ENCODE data around the gene MORN4.

MORN4 gene

DNA sequence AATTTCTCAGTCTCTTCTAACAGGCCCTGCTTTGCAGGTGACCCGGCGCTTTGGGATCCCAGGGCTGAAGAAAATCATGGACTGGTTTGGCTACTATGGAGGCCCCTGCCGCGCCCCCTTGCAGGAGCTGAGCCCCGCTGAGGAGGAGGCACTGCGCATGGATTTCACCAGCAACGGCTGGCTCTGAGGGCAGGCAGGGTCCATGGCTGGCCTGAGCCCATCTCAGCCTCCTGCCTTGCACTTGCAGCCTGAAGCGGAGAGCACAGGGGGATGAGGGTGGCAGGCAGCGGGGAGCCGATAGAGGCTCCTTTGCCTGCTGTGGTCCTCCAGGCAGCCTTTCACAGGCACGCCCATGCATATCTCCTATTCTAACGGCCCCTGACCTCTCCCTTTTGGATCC, 21.8 kb downstream of the MORN4 start:
- no peak for DNase-seq (ENCODE audit: low read depth)
- TF ChIP-seq, protein P1, sequence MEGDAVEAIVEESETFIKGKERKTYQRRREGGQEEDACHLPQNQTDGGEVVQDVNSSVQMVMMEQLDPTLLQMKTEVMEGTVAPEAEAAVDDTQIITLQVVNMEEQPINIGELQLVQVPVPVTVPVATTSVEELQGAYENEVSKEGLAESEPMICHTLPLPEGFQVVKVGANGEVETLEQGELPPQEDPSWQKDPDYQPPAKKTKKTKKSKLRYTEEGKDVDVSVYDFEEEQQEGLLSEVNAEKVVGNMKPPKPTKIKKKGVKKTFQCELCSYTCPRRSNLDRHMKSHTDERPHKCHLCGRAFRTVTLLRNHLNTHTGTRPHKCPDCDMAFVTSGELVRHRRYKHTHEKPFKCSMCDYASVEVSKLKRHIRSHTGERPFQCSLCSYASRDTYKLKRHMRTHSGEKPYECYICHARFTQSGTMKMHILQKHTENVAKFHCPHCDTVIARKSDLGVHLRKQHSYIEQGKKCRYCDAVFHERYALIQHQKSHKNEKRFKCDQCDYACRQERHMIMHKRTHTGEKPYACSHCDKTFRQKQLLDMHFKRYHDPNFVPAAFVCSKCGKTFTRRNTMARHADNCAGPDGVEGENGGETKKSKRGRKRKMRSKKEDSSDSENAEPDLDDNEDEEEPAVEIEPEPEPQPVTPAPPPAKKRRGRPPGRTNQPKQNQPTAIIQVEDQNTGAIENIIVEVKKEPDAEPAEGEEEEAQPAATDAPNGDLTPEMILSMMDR (IDR thresholded peaks at IDR 0.05; ENCODE audit: low read depth, low read length) = no peak
- TF ChIP-seq POLR2A (IDR thresholded peaks at IDR 0.05; ENCODE audit: extremely low read depth, insufficient read length) (no peak), MYC (IDR thresholded peaks at IDR 0.05; ENCODE audit: low read depth, low read length) (no peak)
- TF ChIP-seq, protein P2, sequence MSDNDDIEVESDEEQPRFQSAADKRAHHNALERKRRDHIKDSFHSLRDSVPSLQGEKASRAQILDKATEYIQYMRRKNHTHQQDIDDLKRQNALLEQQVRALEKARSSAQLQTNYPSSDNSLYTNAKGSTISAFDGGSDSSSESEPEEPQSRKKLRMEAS (IDR thresholded peaks at IDR 0.05; ENCODE audit: low read depth, low read length) = no peak
- no peak overlapping the region for H3K4me3 ChIP-seq (ENCODE audit: low read depth, low read length)

DNA sequence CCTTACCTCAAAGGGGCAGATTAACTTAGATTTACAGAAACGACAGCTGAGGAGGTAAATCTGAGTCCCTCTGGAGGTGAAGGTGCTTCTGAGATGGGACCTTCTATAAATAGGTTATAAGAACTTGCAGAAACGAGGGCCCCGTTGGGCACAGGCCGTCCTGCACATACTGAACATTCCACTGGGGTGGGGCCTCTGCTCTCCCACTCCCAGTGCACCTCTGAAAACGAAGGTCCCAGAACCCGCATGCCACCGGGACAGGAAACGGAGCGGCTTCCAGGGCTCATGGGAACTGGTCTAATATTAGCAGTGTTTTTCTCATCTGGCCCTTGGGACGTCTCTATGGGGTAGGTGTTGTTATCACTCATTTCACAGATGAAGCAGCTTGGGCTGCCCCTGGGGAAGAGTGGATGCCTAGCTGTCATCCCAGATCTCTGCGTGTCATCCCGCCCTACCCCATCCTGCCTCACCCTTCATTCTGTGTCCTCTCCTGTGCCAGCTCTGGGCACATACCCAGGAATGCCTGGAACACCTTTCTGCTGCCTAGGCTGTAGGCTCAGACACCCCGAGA, 24.2 kb downstream of the MORN4 start:
- no peak overlapping the region for H3K4me3 ChIP-seq (ENCODE audit: low read depth, low read length)
- TF ChIP-seq, protein P1 (IDR thresholded peaks at IDR 0.05; ENCODE audit: low read depth, low read length) = no peak
- TF ChIP-seq, protein P2 (IDR thresholded peaks at IDR 0.05; ENCODE audit: low read depth, low read length) = no peak
- TF ChIP-seq POLR2A (IDR thresholded peaks at IDR 0.05; ENCODE audit: extremely low read depth, insufficient read length) (no peak), MYC (IDR thresholded peaks at IDR 0.05; ENCODE audit: low read depth, low read length) (no peak)
- no peak for DNase-seq (ENCODE audit: low read depth)

DNA sequence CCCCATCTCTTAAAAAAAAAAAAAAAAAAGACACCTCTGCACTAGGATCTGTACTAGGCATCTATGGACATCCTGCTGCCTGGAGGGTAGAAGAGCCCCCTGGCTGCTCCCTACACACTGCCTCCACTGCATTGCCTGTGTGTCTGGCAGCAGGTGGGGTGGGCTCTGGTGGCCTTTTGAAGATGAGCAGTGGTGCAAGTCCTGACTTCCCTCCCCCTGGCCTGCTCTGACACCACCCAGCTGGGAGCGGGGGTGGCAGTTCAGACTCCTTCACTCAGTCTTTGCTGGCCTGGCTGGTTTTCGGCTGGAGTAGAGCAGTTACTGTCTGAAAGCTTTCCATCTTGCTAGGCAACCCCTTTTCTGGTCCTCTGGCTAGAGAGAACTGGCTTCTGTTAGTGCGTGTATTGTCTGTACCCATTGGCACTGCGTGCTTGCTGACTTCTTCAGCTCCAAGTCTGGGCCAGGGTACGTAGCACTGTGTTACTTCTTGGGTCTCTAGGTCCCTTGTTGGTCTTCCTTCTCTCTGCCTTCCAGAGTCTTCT, 26.1 kb downstream of the MORN4 start:
- no peak for TF ChIP-seq MYC (IDR thresholded peaks at IDR 0.05; ENCODE audit: low read depth, low read length)
- TF ChIP-seq, protein P2 (IDR thresholded peaks at IDR 0.05; ENCODE audit: low read depth, low read length) = no peak
- H3K4me3 ChIP-seq (ENCODE audit: low read depth, low read length) = no peak overlapping the region
- DNase-seq (ENCODE audit: low read depth) = no peak

DNA sequence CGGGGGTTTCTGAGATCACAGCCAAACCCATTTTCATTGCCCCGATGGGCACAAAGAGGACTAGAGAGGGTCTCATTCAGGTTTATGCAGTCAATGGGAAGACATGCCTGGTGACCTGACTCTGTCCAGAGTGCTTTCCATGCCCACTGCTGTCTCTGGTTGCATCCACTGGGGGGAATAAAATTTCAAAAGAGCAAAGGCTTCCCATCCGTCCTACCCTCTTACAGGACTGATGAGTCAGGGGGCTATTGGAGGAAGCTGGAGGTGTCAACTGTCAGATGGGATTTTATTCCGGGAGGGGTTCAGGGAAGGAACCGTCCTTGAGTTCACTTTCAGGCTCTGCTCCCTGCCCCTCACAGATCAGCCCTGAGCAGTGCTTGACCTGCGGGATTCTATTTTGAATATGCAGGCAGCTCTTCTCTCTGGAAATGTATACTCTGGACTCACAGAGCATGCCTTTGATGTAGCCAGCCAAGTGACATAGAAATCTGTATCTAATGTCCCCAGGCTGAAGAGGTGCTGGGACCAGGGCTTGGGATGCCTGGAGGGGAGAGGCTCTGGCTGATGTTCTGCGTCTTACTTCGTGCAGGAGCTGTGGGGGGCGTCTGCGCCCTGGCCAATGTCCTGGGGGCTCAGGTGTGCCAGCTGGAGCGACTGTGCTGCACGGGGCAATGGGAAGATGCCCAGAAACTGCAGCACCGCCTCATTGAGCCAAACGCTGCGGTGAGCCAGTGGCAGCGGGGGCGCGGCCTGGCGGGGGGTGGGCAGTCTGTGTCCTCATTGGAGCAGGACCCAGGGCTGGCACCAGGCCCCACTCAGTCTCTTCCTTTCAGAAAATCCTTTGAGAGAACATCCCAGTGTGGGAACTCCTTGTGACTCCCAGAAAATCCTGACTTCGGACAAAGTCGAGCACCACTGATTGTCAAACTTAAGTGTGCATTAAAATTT, 31.8 kb downstream of the MORN4 start:
- TF ChIP-seq MYC (IDR thresholded peaks at IDR 0.05; ENCODE audit: low read depth, low read length) (no peak), POLR2A (IDR thresholded peaks at IDR 0.05; ENCODE audit: extremely low read depth, insufficient read length) (no peak)
- TF ChIP-seq, protein P1 (IDR thresholded peaks at IDR 0.05; ENCODE audit: low read depth, low read length) = no peak
- TF ChIP-seq, protein P2 (IDR thresholded peaks at IDR 0.05; ENCODE audit: low read depth, low read length) = no peak
- no peak for DNase-seq (ENCODE audit: low read depth)
- H3K4me3 ChIP-seq (ENCODE audit: low read depth, low read length) = no peak overlapping the region

DNA sequence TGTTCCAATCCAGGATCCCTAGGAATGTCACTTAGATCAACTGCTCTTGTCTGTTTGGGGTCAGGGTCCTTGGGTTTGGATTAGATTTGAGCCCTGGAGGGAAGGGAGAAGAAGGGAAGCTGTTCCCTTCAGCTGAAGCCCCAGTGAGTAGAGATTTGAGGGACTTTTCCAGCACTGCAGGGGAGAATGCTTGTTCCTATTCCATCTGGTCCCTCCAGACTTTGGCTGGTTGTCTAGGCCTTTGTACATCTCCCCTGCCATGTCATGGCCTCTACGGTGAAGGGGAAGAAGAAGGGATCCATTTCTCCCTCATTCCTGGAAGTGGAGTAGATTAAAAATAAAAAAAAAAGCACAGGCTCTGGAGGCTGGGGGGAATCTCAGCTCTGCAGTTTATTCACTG, 32.7 kb downstream of the MORN4 start:
- no peak overlapping the region for H3K4me3 ChIP-seq (ENCODE audit: low read depth, low read length)
- DNase-seq (ENCODE audit: low read depth) = no peak
- TF ChIP-seq, protein P1 (IDR thresholded peaks at IDR 0.05; ENCODE audit: low read depth, low read length) = no peak

DNA sequence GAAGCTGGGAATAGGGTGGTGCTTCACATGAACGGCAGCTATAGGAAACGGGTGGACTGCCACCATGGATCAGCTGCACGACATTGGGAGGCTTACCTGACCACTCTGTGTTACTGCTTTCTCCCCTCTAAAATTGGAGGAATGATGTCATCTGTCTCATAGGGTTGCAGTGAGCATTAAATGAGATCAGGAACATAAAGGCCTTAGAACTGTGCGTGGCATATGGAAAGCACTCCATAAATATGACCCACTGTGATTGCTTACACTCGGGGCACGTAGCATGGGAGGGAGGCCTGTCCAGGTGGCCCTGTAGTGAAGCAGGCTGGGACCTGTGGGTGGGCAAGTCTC, 34.1 kb downstream of the MORN4 start:
- no peak for TF ChIP-seq POLR2A (IDR thresholded peaks at IDR 0.05; ENCODE audit: extremely low read depth, insufficient read length)
- no peak for TF ChIP-seq MYC (IDR thresholded peaks at IDR 0.05; ENCODE audit: low read depth, low read length)
- TF ChIP-seq, protein P2 (IDR thresholded peaks at IDR 0.05; ENCODE audit: low read depth, low read length) = no peak
- TF ChIP-seq, protein P1 (IDR thresholded peaks at IDR 0.05; ENCODE audit: low read depth, low read length) = no peak
- no peak overlapping the region for H3K4me3 ChIP-seq (ENCODE audit: low read depth, low read length)
- DNase-seq (ENCODE audit: low read depth) = no peak
